Activated T-cell treated with anti-CD3 and anti-CD28 coated beads, Interleukin-2, amount 50 U/mL, for 72 hours (primary cell): Measurements from ENCODE around the gene GTF2IRD1. TPM values are rescaled to one million over a fixed set of nuclear protein-coding genes. Genes with fewer than 3 reads are reported as not detected.
"Not testable (repeated sequence)": the region's sequence is repeated elsewhere in the genome, so short reads cannot be mapped to it uniquely, and the experiment has no call there.

Experiments
- ATAC-seq, 2 donors: fragments of 150-1000 bp; cut with Tn5 transposase; replicated peaks in 1 of 2; 2 replicates each; pipeline ENCODE4 v1.10.0; 2021; ENCODE audit warnings: moderate library complexity in 2 of 2, mild to moderate bottlenecking in 1 of 2
- DNase-seq, 2 donors: peaks; one replicate each; pipeline ENCODE4 v3.0.0; 2021 to 2022; ENCODE audit warnings: mixed read lengths in 1 of 2
- H3K27ac Mint-ChIP-seq: one replicate; pipeline ENCODE4 v1.8.0; 2022; ENCODE audit warnings: mild to moderate bottlenecking, moderate library complexity, mixed read lengths
- H3K27me3 Mint-ChIP-seq: one replicate; pipeline ENCODE4 v1.8.0; 2022; ENCODE audit warnings: low read depth, mixed read lengths
- H3K36me3 Mint-ChIP-seq, 2 donors: one replicate each; pipeline ENCODE4 v1.8.0; 2022; ENCODE audit warnings: mixed read lengths in 2 of 2, mild to moderate bottlenecking in 1 of 2; ENCODE audit not compliant: insufficient read depth in 2 of 2
- H3K4me1 Mint-ChIP-seq: one replicate; pipeline ENCODE4 v1.8.0; 2022; ENCODE audit warnings: low read depth, mixed read lengths
- H3K4me3 Mint-ChIP-seq, 2 donors: one replicate each; pipeline ENCODE4 v1.8.0; 2022; ENCODE audit warnings: mild to moderate bottlenecking in 2 of 2, mixed read lengths in 2 of 2, moderate library complexity in 2 of 2
- H3K9me3 Mint-ChIP-seq, 2 donors: one replicate each; pipeline ENCODE4 v1.8.0; 2022; ENCODE audit warnings: mixed read lengths in 2 of 2
- total RNA-seq, 2 donors: library from RNA; stranded (reverse); gene quantifications; one replicate each; pipeline ENCODE4 v1.2.3, GENCODE V29; 2022

The GTF2IRD1 gene
- total RNA-seq, 2 donors from 2014 or later, result 3.1 to 4.6 TPM

GRCh38 chr7:74507538-74508319, 54.0 kb downstream of the GTF2IRD1 start:
- Mint-ChIP-seq H3K27ac (no peak overlapping the region), H3K27me3 (no peaks in the 10 kb centered on the region), H3K36me3 (no peaks in the 10 kb centered on the region), H3K9me3 (no peaks in the 10 kb centered on the region), H3K4me3 (no peak overlapping the region), H3K4me1 (no peaks in the 10 kb centered on the region)
- no peak for DNase-seq
- no peak for ATAC-seq

- H3K4me3 Mint-ChIP-seq, H3K4me1 Mint-ChIP-seq, H3K36me3 Mint-ChIP-seq, H3K9me3 Mint-ChIP-seq, DNase-seq, H3K27me3 Mint-ChIP-seq, ATAC-seq, H3K27ac Mint-ChIP-seq: not testable (repeated sequence)
Observed at GRCh38 chr7:74509453-74509852, 55.7 kb downstream of the GTF2IRD1 start.

- Mint-ChIP-seq H3K27me3 (no peaks in the 10 kb centered on the region), H3K36me3 (no peaks in the 10 kb centered on the region), H3K4me1 (no peaks in the 10 kb centered on the region), H3K4me3 (no peak overlapping the region), H3K27ac (no peak overlapping the region), H3K9me3 (no peaks in the 10 kb centered on the region)
- no peak for ATAC-seq
- DNase-seq, result no peak
Observed at GRCh38 chr7:74511345-74511744, 57.6 kb downstream of the GTF2IRD1 start.

GRCh38 chr7:74512762-74513161, 59.1 kb downstream of the GTF2IRD1 start:
- Mint-ChIP-seq H3K4me1 (no peaks in the 10 kb centered on the region), H3K9me3 (no peaks in the 10 kb centered on the region), H3K4me3 (no peak overlapping the region), H3K36me3 (no peaks in the 10 kb centered on the region), H3K27me3 (no peaks in the 10 kb centered on the region), H3K27ac (no peak overlapping the region)
- ATAC-seq (no peak), DNase-seq (no peak)

- H3K4me3 Mint-ChIP-seq, result no peak overlapping the region
- no peaks in the 10 kb centered on the region for H3K36me3 Mint-ChIP-seq
- DNase-seq (no peak), ATAC-seq (no peak)
- H3K27me3 Mint-ChIP-seq, result no peaks in the 10 kb centered on the region
- H3K27ac Mint-ChIP-seq, result no peak overlapping the region
- H3K9me3 Mint-ChIP-seq, result no peaks in the 10 kb centered on the region
- no peaks in the 10 kb centered on the region for H3K4me1 Mint-ChIP-seq
Observed at GRCh38 chr7:74514131-74514591, 60.5 kb downstream of the GTF2IRD1 start.

GRCh38 chr7:74515276-74515675, 61.6 kb downstream of the GTF2IRD1 start:
- H3K27ac Mint-ChIP-seq, result no peak overlapping the region
- H3K36me3 Mint-ChIP-seq, result peaks cover 0 to 1% of the 10 kb centered on the region in 2 donors
- no peaks in the 10 kb centered on the region for H3K9me3 Mint-ChIP-seq
- H3K4me3 Mint-ChIP-seq, result no peak overlapping the region
- H3K27me3 Mint-ChIP-seq, result no peaks in the 10 kb centered on the region
- H3K4me1 Mint-ChIP-seq, result no peaks in the 10 kb centered on the region
- ATAC-seq (no peak), DNase-seq (no peak)

- Mint-ChIP-seq H3K27ac (no peak overlapping the region), H3K27me3 (no peaks in the 10 kb centered on the region), H3K4me3 (no peak overlapping the region), H3K4me1 (no peaks in the 10 kb centered on the region), H3K9me3 (no peaks in the 10 kb centered on the region), H3K36me3 (peaks cover 1 to 3% of the 10 kb centered on the region in 2 donors)
- DNase-seq (no peak), ATAC-seq (no peak)
Observed at GRCh38 chr7:74516214-74516613, 62.5 kb downstream of the GTF2IRD1 start.

- Mint-ChIP-seq H3K9me3 (no peaks in the 10 kb centered on the region), H3K27me3 (no peaks in the 10 kb centered on the region), H3K4me3 (no peak overlapping the region), H3K36me3 (peaks cover 2 to 3% of the 10 kb centered on the region in 2 donors), H3K4me1 (no peaks in the 10 kb centered on the region), H3K27ac (no peak overlapping the region)
- ATAC-seq, result no peak
- no peak for DNase-seq
Observed at GRCh38 chr7:74518041-74518440, 64.3 kb downstream of the GTF2IRD1 start.

GRCh38 chr7:74518654-74519053, 64.9 kb downstream of the GTF2IRD1 start:
- H3K4me3 Mint-ChIP-seq, result no peak overlapping the region
- H3K9me3 Mint-ChIP-seq, result no peaks in the 10 kb centered on the region
- H3K27ac Mint-ChIP-seq, result no peak overlapping the region

GRCh38 chr7:74519395-74519794, 65.7 kb downstream of the GTF2IRD1 start:
- no peak for ATAC-seq

More at GRCh38 chr7:74518654-74519053, 64.9 kb downstream of the GTF2IRD1 start:
- Mint-ChIP-seq H3K4me1 (no peaks in the 10 kb centered on the region), H3K36me3 (peaks cover 2 to 3% of the 10 kb centered on the region in 2 donors), H3K27me3 (no peaks in the 10 kb centered on the region)
- ATAC-seq, result no peak
- DNase-seq, result no peak

GRCh38 chr7:74521855-74522254, 68.1 kb downstream of the GTF2IRD1 start:
- H3K36me3 Mint-ChIP-seq, result peaks cover 2 to 3% of the 10 kb centered on the region in 2 donors
- no peak overlapping the region for H3K27ac Mint-ChIP-seq
- ATAC-seq (no peak), DNase-seq (no peak)
- no peaks in the 10 kb centered on the region for H3K9me3 Mint-ChIP-seq
- H3K4me1 Mint-ChIP-seq, result no peaks in the 10 kb centered on the region
- no peaks in the 10 kb centered on the region for H3K27me3 Mint-ChIP-seq
- H3K4me3 Mint-ChIP-seq, result no peak overlapping the region

More at GRCh38 chr7:74519395-74519794, 65.7 kb downstream of the GTF2IRD1 start:
- Mint-ChIP-seq H3K9me3 (no peaks in the 10 kb centered on the region), H3K4me1 (no peaks in the 10 kb centered on the region), H3K4me3 (no peak overlapping the region), H3K27ac (no peak overlapping the region), H3K36me3 (peaks cover 2 to 3% of the 10 kb centered on the region in 2 donors), H3K27me3 (no peaks in the 10 kb centered on the region)
- DNase-seq, result no peak

- DNase-seq (no peak), ATAC-seq (no peak)
- peaks cover 2 to 3% of the 10 kb centered on the region in 2 donors for H3K36me3 Mint-ChIP-seq
- no peaks in the 10 kb centered on the region for H3K4me1 Mint-ChIP-seq
- no peaks in the 10 kb centered on the region for H3K27me3 Mint-ChIP-seq
- H3K4me3 Mint-ChIP-seq, result no peak overlapping the region
- H3K27ac Mint-ChIP-seq, result no peak overlapping the region
- H3K9me3 Mint-ChIP-seq, result no peaks in the 10 kb centered on the region
Observed at GRCh38 chr7:74522281-74522905, 68.7 kb downstream of the GTF2IRD1 start.

- H3K27ac Mint-ChIP-seq, result no peak overlapping the region
- no peaks in the 10 kb centered on the region for H3K4me1 Mint-ChIP-seq
Observed at GRCh38 chr7:74523015-74523414, 69.3 kb downstream of the GTF2IRD1 start.

More at GRCh38 chr7:74523015-74523414, 69.3 kb downstream of the GTF2IRD1 start:
- H3K36me3 Mint-ChIP-seq, result peaks cover 2 to 3% of the 10 kb centered on the region in 2 donors
- no peak overlapping the region for H3K4me3 Mint-ChIP-seq
- no peaks in the 10 kb centered on the region for H3K9me3 Mint-ChIP-seq
- no peaks in the 10 kb centered on the region for H3K27me3 Mint-ChIP-seq
- DNase-seq (no peak), ATAC-seq (no peak)
